T-cell (primary cell): ENCODE results near the gene B3GNT7. TPM values are rescaled to one million over a fixed set of nuclear protein-coding genes. Genes with fewer than 3 reads are reported as not detected.

ENCODE experiments used
- ATAC-seq, 4 experiments: fragments of 200-7000 bp in 3 of 4; fragments of 150-1000 bp in 1 of 4; cut with Tn5 transposase; replicated peaks in 1 of 4; 1 replicate in 3 of 4; 2 replicates in 1 of 4; pipeline ENCODE4 v1.10.0; 2021; ENCODE audit warnings: moderate library complexity in 3 of 4, mild to moderate bottlenecking in 2 of 4, moderate number of reproducible peaks in 1 of 4
- CTCF ChIA-PET, 2 donors: fragments of 300-600 bp; sonication (Branson Sonifier 250); formaldehyde crosslinking; loops; one replicate each; lab custom pipeline; 2022; ENCODE audit warnings: antibody characterized with exemption in 2 of 2; lab: Charles Lee
- POLR2A ChIA-PET, 2 donors: fragments of 300-600 bp; sonication (Branson Sonifier 250); formaldehyde crosslinking; loops; one replicate each; lab custom pipeline; 2022; ENCODE audit warnings: antibody characterized with exemption in 2 of 2; lab: Charles Lee
- DNase-seq, 35 experiments: peaks; one replicate each; pipeline versions ENCODE4 v3.0.0 to v3.0.0-alpha.2; 2013 to 2023
- H3K27ac ChIP-seq: one replicate; pipeline ENCODE4 v1.5.1; 2013; ENCODE audit warnings: low read length
- H3K27me3 ChIP-seq, 2 experiments: replicated peaks in 1 of 2; 1 replicate in 1 of 2; 2 replicates in 1 of 2; pipeline versions ENCODE4 v1.6.1 to v1.7.0; 2013; ENCODE audit warnings: low read length in 1 of 2, mixed read lengths in 1 of 2; ENCODE audit not compliant: control insufficient read depth in 2 of 2, insufficient read depth in 2 of 2; ENCODE audit errors: extremely low read depth in 1 of 2
- H3K36me3 ChIP-seq, 2 donors: 1 replicate in 1 of 2; 2 replicates in 1 of 2; pipeline versions ENCODE4 v1.6.1 to v1.7.0; 2013; ENCODE audit warnings: low read length in 1 of 2; ENCODE audit not compliant: control insufficient read depth in 2 of 2, insufficient read depth in 1 of 2; ENCODE audit errors: extremely low read depth in 1 of 2
- H3K4me1 ChIP-seq, 2 experiments: 1 replicate in 1 of 2; 2 replicates in 1 of 2; pipeline versions ENCODE4 v1.6.1 to v1.7.0; 2013; ENCODE audit warnings: low read length in 2 of 2, mixed read lengths in 1 of 2; ENCODE audit not compliant: insufficient read depth in 2 of 2, control insufficient read depth in 1 of 2; ENCODE audit errors: extremely low read depth in 1 of 2
- H3K4me3 ChIP-seq, 2 donors: 1 replicate in 1 of 2; 2 replicates in 1 of 2; pipeline versions ENCODE4 v1.5.1 to v1.7.0; 2013; ENCODE audit warnings: mild to moderate bottlenecking in 2 of 2, low read length in 1 of 2, moderate library complexity in 1 of 2; ENCODE audit not compliant: control insufficient read depth in 1 of 2; ENCODE audit errors: extremely low read depth in 1 of 2
- H3K9me3 ChIP-seq: 2 replicates; pipeline ENCODE4 v1.7.0; 2013
- H3K27ac Mint-ChIP-seq, 2 donors: one replicate each; pipeline ENCODE4 v1.8.0; 2020 to 2021; ENCODE audit warnings: mild to moderate bottlenecking in 2 of 2, mixed read lengths in 2 of 2
- H3K27me3 Mint-ChIP-seq, 2 donors: one replicate each; pipeline ENCODE4 v1.8.0; 2021 to 2022; ENCODE audit warnings: mixed read lengths in 2 of 2
- H3K36me3 Mint-ChIP-seq: one replicate; pipeline ENCODE4 v1.8.0; 2021; ENCODE audit warnings: mixed read lengths
- H3K4me1 Mint-ChIP-seq, 3 donors: one replicate each; pipeline ENCODE4 v1.8.0; 2020 to 2022; ENCODE audit warnings: mixed read lengths in 3 of 3, mild to moderate bottlenecking in 1 of 3
- H3K4me3 Mint-ChIP-seq, 3 donors: one replicate each; pipeline ENCODE4 v1.8.0; 2020 to 2022; ENCODE audit warnings: mild to moderate bottlenecking in 3 of 3, mixed read lengths in 3 of 3, moderate library complexity in 3 of 3
- H3K9me3 Mint-ChIP-seq, 3 donors: one replicate each; pipeline ENCODE4 v1.8.0; 2020 to 2022; ENCODE audit warnings: mixed read lengths in 3 of 3
- WGBS: methylation state at CpG from one replicate; pipeline ENCODE4 v1.1.5; 2013; ENCODE audit warnings: missing lambda C conversion rate; ENCODE audit not compliant: insufficient coverage; 5-methylcytosine and 5-hydroxymethylcytosine counted together
- total RNA-seq, 35 experiments: library from RNA in 6 of 35; stranded (reverse) in 6 of 35; fragments of 120-200 nt in 1 of 35; gene quantifications; one replicate each; pipeline versions ENCODE4 v1.2.1 to v1.2.4 and lab custom pipeline; 2013 to 2026

The B3GNT7 gene
- total RNA-seq, 5 donors from 2014 or later (not counting 1 experiment from before 2014, with no cell fraction given) = 0.30 to 2.0 (median 0.68) TPM

GRCh38 chr2:231433990-231434389, 38.5 kb downstream of the B3GNT7 start:
- no peaks in the 10 kb centered on the region for H3K27me3 Mint-ChIP-seq
- H3K9me3 Mint-ChIP-seq = peaks cover 6 to 19% (median 13%) of the 10 kb centered on the region in 3 donors
- H3K27ac ChIP-seq = no peak overlapping the region
- H3K36me3 Mint-ChIP-seq = peaks cover 10% of the 10 kb centered on the region
- H3K4me3 ChIP-seq = no peak overlapping the region
- ATAC-seq = no peak
- no peak overlapping the region for H3K4me3 Mint-ChIP-seq
- DNase-seq = no peak
- ChIA-PET CTCF (interaction anchor here in 1 of 2 donors (0.6 kb wide), 1 partner anchor 1501 kb away, joined by 3 read pairs; no protein-coding TSS in a partner anchor), POLR2A (no interaction called here)
- no peaks in the 10 kb centered on the region for H3K4me1 ChIP-seq
- no peaks in the 10 kb centered on the region for H3K36me3 ChIP-seq
- no peak overlapping the region for H3K27ac Mint-ChIP-seq
- 94% methylated on average over 7 of the region's 8 CpGs for WGBS
- no peaks in the 10 kb centered on the region for H3K27me3 ChIP-seq
- H3K9me3 ChIP-seq = no peaks in the 10 kb centered on the region
- H3K4me1 Mint-ChIP-seq = no peaks in the 10 kb centered on the region

- WGBS = 88% methylated on average over 11 of the region's 13 CpGs
- ChIA-PET POLR2A (no interaction called here), CTCF (no interaction called here)
- Mint-ChIP-seq H3K36me3 (peaks cover 1% of the 10 kb centered on the region), H3K4me1 (no peaks in the 10 kb centered on the region), H3K9me3 (peaks cover 0 to 2% (median 2%) of the 10 kb centered on the region in 3 donors), H3K27me3 (no peaks in the 10 kb centered on the region), H3K27ac (no peak overlapping the region), H3K4me3 (no peak overlapping the region)
- no peaks in the 10 kb centered on the region for H3K36me3 ChIP-seq
- ATAC-seq (no peak), DNase-seq (no peak)
- no peaks in the 10 kb centered on the region for H3K4me1 ChIP-seq
- no peak overlapping the region for H3K4me3 ChIP-seq
- no peak overlapping the region for H3K27ac ChIP-seq
- H3K27me3 ChIP-seq = no peaks in the 10 kb centered on the region
- H3K9me3 ChIP-seq = no peaks in the 10 kb centered on the region
Observed at GRCh38 chr2:231436957-231437356, 41.4 kb downstream of the B3GNT7 start.

- no peaks in the 10 kb centered on the region for H3K27me3 ChIP-seq
- no peak overlapping the region for H3K27ac ChIP-seq
- CTCF ChIA-PET = no interaction called here
- no CpG with 5 or more reads among the region's 4 CpGs for WGBS
- no peak overlapping the region for H3K27ac Mint-ChIP-seq
- peaks cover 0 to 21% of the 10 kb centered on the region in 2 donors for H3K36me3 ChIP-seq
- peaks cover 0 to 5% of the 10 kb centered on the region in 2 experiments for H3K4me1 ChIP-seq
- no peak overlapping the region for H3K4me3 ChIP-seq
- no peak overlapping the region for H3K4me3 Mint-ChIP-seq
- H3K4me1 Mint-ChIP-seq = peaks cover 6 to 10% (median 7%) of the 10 kb centered on the region in 3 donors
- no peaks in the 10 kb centered on the region for H3K9me3 ChIP-seq
- H3K9me3 Mint-ChIP-seq = no peaks in the 10 kb centered on the region
- POLR2A ChIA-PET = no interaction called here
- no peaks in the 10 kb centered on the region for H3K27me3 Mint-ChIP-seq
- ATAC-seq (no peak), DNase-seq (no peak)
- H3K36me3 Mint-ChIP-seq = peaks cover 8% of the 10 kb centered on the region
Observed at GRCh38 chr2:231449503-231450054, 54.1 kb downstream of the B3GNT7 start.

GRCh38 chr2:231450548-231450989, 55.1 kb downstream of the B3GNT7 start:
- Histone ChIP-seq H3K4me1 (peaks cover 0 to 5% of the 10 kb centered on the region in 2 experiments), H3K27me3 (no peaks in the 10 kb centered on the region), H3K27ac (no peak overlapping the region), H3K4me3 (no peak overlapping the region), H3K36me3 (peaks cover 0 to 30% of the 10 kb centered on the region in 2 donors), H3K9me3 (no peaks in the 10 kb centered on the region)
- no CpG with 5 or more reads among the region's 4 CpGs for WGBS
- no peak for ATAC-seq
- no peak for DNase-seq
- H3K4me3 Mint-ChIP-seq = no peak overlapping the region
- peaks cover 15% of the 10 kb centered on the region for H3K36me3 Mint-ChIP-seq
- peaks cover 11 to 13% (median 12%) of the 10 kb centered on the region in 3 donors for H3K4me1 Mint-ChIP-seq
- no peaks in the 10 kb centered on the region for H3K27me3 Mint-ChIP-seq
- H3K27ac Mint-ChIP-seq = no peak overlapping the region
- POLR2A ChIA-PET = interaction anchor here in 1 of 2 donors (0.6 kb wide), 1 partner anchor 258 kb away, joined by 3 read pairs; the partner anchor contains the start of gene PTMA
- CTCF ChIA-PET = interaction anchor here (0.7 to 4.3 kb wide), 4 partner anchors 13 to 347 kb away, joined by 4 to 67 read pairs (median 21); partner anchors contain the start of gene NCL (in 1 of the 2)
- H3K9me3 Mint-ChIP-seq = no peaks in the 10 kb centered on the region

Other genes with a start within 250 kb of the B3GNT7 start
- gene ARMC9, start 197.1 kb upstream of the B3GNT7 start, total RNA-seq = 1 to 10 TPM in 4 of 5 donors, under 1 TPM in 1; 0.88 to 3.1 (median 1.6) TPM
- 100 to 1,000 TPM; 358 to 468 (median 397) TPM for gene NCL, start 68.8 kb downstream of the B3GNT7 start, total RNA-seq
- gene NMUR1, start 134.7 kb downstream of the B3GNT7 start, total RNA-seq = 1 to 10 TPM in 2 of 5 donors, under 1 TPM in 3; 0.62 to 3.0 (median 0.70) TPM
- not detected for gene TEX44, start 197.2 kb downstream of the B3GNT7 start, total RNA-seq